ENCODE measurements around the gene TLK2.
"Not testable (repeated sequence)": the region's sequence is repeated elsewhere in the genome, so short reads cannot be mapped to it uniquely, and the experiment has no call there.

DNA sequence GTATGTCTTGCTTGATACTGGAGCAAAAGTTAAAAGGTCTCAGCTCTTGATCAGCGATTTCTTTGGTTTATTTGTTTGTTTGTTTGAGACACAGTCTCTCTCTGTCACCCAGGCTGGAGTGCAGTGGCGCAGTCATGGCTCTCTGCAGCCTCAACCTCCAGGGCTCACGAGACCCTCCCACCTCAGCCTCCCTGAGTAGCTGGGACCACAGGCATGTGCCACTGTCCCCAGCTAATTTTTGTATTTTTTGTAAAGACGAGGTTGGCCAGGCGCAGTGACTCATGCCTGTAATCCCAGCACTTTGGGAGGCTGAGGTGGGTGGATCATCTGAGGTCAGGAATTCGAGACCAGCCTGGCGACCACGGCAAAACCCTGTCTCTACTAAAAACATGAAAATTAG, 20.2 kb downstream of the TLK2 start:
- not testable (repeated sequence) for TF ChIP-seq GABPA (IDR thresholded peaks at IDR 0.05; ENCODE audit: low read depth); POLR2AphosphoS5 (IDR thresholded peaks at IDR 0.05; ENCODE audit: low read depth, low read length); SMC3 (IDR thresholded peaks at IDR 0.05; ENCODE audit: low read depth, low read length); YY1 (IDR thresholded peaks at IDR 0.05; ENCODE audit: low read depth)
- TF ChIP-seq, protein P1, sequence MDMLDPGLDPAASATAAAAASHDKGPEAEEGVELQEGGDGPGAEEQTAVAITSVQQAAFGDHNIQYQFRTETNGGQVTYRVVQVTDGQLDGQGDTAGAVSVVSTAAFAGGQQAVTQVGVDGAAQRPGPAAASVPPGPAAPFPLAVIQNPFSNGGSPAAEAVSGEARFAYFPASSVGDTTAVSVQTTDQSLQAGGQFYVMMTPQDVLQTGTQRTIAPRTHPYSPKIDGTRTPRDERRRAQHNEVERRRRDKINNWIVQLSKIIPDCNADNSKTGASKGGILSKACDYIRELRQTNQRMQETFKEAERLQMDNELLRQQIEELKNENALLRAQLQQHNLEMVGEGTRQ (IDR thresholded peaks at IDR 0.05; ENCODE audit: borderline replicate concordance, low read depth, low read length), result not testable (repeated sequence)
- TF ChIP-seq, protein P2, sequence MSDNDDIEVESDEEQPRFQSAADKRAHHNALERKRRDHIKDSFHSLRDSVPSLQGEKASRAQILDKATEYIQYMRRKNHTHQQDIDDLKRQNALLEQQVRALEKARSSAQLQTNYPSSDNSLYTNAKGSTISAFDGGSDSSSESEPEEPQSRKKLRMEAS (IDR thresholded peaks at IDR 0.05; ENCODE audit: low read depth), result not testable (repeated sequence)
- TF ChIP-seq, protein P3, sequence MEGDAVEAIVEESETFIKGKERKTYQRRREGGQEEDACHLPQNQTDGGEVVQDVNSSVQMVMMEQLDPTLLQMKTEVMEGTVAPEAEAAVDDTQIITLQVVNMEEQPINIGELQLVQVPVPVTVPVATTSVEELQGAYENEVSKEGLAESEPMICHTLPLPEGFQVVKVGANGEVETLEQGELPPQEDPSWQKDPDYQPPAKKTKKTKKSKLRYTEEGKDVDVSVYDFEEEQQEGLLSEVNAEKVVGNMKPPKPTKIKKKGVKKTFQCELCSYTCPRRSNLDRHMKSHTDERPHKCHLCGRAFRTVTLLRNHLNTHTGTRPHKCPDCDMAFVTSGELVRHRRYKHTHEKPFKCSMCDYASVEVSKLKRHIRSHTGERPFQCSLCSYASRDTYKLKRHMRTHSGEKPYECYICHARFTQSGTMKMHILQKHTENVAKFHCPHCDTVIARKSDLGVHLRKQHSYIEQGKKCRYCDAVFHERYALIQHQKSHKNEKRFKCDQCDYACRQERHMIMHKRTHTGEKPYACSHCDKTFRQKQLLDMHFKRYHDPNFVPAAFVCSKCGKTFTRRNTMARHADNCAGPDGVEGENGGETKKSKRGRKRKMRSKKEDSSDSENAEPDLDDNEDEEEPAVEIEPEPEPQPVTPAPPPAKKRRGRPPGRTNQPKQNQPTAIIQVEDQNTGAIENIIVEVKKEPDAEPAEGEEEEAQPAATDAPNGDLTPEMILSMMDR (IDR thresholded peaks at IDR 0.05), result not testable (repeated sequence)

Measured in SK-N-SH (cell line).